Keratinocyte (primary cell): ENCODE measurements around the gene RFXANK.
A peak's percentile ranks its signal among the peaks of the same experiment; 100 is the strongest.

ENCODE experiments used
- CTCF ChIP-seq, 3 experiments: IDR thresholded peaks in 1 of 3; conservative IDR thresholded peaks in 1 of 3; optimal IDR thresholded peaks in 1 of 3; 2 replicates in 2 of 3; 3 replicates in 1 of 3; pipeline versions ENCODE3 to v1.5.1; 2011; ENCODE audit warnings: low read length in 3 of 3, mild to moderate bottlenecking in 3 of 3, moderate library complexity in 2 of 3, control low read depth in 1 of 3, inconsistent platforms in 1 of 3; ENCODE audit not compliant: insufficient read depth in 2 of 3; ENCODE audit errors: extremely low read depth in 1 of 3
- EZH2 ChIP-seq: IDR thresholded peaks from one replicate; pipeline ENCODE4 v1.6.1; 2012; ENCODE audit warnings: inconsistent platforms, mild to moderate bottlenecking, low read length, moderate library complexity

GRCh38 chr19:19211499-19212420 lies 19.7 kb downstream of the RFXANK start, which contains the start of gene NCAN:
- TF ChIP-seq CTCF (optimal IDR thresholded peaks at IDR 0.05 in 1 of 3, IDR thresholded peaks at IDR 0.05 in 1 of 3, conservative IDR thresholded peaks at IDR 0.05 in 1 of 3; ENCODE audit: extremely low read depth in 1 of 3, insufficient read depth in 2 of 3, low read length in 3 of 3) (no peak), EZH2 (peak; percentile 46)
